KMS-11 (cell line): Measurements from ENCODE around the gene PHAX.

Source experiments
- H2AFZ ChIP-seq: fragments of 200-600 bp; sonication (generic); 2 replicates; pipeline ENCODE4 v1.6.1; 2016; ENCODE audit warnings: antibody characterized with exemption, mixed run types, low read depth
- H3K27ac ChIP-seq: fragments of 200-600 bp; sonication (generic); 2 replicates; pipeline ENCODE4 v1.6.1; 2016; ENCODE audit warnings: mild to moderate bottlenecking, mixed run types
- H3K27me3 ChIP-seq: fragments of 200-600 bp; sonication (generic); 2 replicates; pipeline ENCODE4 v1.6.1; 2017; ENCODE audit warnings: mild to moderate bottlenecking, low read depth, mixed run types, moderate library complexity; ENCODE audit not compliant: insufficient read depth
- H3K36me3 ChIP-seq: fragments of 200-600 bp; sonication (generic); 2 replicates; pipeline ENCODE4 v1.6.1; 2017; ENCODE audit warnings: mild to moderate bottlenecking, mixed run types; ENCODE audit not compliant: insufficient read depth
- H3K4me1 ChIP-seq: fragments of 200-600 bp; sonication (generic); 2 replicates; pipeline ENCODE4 v1.6.1; 2016; ENCODE audit warnings: mild to moderate bottlenecking, low read depth, mixed run types; ENCODE audit not compliant: poor library complexity, severe bottlenecking
- H3K4me2 ChIP-seq: fragments of 200-600 bp; sonication (generic); 2 replicates; pipeline ENCODE4 v1.7.0; 2016; ENCODE audit warnings: mild to moderate bottlenecking, mixed run types
- H3K4me3 ChIP-seq: fragments of 200-600 bp; sonication (generic); IDR thresholded peaks from 2 replicates; pipeline ENCODE4 v1.6.1; 2017; ENCODE audit warnings: low read depth, low read length, mixed read lengths; ENCODE audit not compliant: insufficient read depth
- H3K79me2 ChIP-seq: fragments of 200-600 bp; sonication (generic); 2 replicates; pipeline ENCODE4 v1.6.1; 2016; ENCODE audit warnings: low read depth, mixed run types; ENCODE audit not compliant: insufficient read depth
- H3K9ac ChIP-seq: fragments of 200-600 bp; sonication (generic); 2 replicates; pipeline ENCODE4 v1.6.1; 2016; ENCODE audit warnings: mild to moderate bottlenecking, mixed run types
- H4K20me1 ChIP-seq: fragments of 200-600 bp; sonication (generic); 2 replicates; pipeline ENCODE4 v1.6.1; 2016; ENCODE audit warnings: mild to moderate bottlenecking, mixed run types; ENCODE audit not compliant: insufficient read depth
- CTCF ChIP-seq: fragments of 200-600 bp; sonication (generic); conservative IDR thresholded peaks from 2 replicates; pipeline ENCODE4 v1.6.1; 2017; ENCODE audit warnings: low read depth, mild to moderate bottlenecking, antibody characterized with exemption, low read length, moderate library complexity, mixed read lengths

Gene PHAX

DNA sequence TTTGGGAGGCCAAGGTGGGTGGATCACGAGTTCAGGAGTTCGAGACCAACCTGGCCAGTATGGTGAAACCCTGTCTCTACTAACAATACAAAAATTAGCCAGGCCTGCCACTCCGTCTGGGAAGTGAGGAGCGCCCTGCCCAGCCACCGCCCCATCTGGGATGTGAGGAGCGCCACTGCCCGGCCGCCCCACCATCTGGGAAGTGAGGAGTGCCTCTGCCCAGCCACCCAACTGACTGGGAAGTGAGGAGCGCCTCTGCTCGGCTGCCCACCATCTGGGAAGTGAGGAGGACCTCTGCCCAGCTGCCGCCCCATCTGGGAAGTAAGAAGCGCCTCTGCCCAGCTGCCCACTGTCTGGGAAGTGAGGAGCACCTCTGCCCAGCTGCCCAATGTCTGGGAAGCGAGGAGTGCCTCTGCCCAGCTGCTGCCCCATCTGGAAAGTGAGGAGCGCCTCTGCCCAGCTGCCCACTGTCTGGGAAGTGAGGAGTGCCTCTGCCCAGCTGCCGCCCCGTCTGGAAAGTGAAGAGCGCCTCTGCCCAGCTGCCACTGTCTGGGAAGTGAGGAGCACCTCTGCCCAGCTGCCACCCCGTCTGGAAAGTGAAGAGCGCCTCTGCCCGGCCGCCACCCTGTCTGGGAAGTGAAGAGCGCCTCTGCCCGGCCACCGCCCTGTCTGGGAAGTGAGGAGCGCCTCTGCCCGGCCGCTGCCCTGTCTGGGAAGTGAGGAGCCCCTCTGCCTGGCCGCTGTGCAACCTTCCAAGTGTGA is 11.0 kb upstream of the PHAX start:
- no peaks in the 10 kb centered on the region for H3K27me3 ChIP-seq
- no peak overlapping the region for H3K4me2 ChIP-seq
- no peaks in the 10 kb centered on the region for H3K79me2 ChIP-seq
- H4K20me1 ChIP-seq: no peaks in the 10 kb centered on the region
- H3K9ac ChIP-seq: no peak overlapping the region
- H2AFZ ChIP-seq: no peak overlapping the region
- no peaks in the 10 kb centered on the region for H3K36me3 ChIP-seq
- H3K27ac ChIP-seq: no peak overlapping the region
- TF ChIP-seq CTCF: no peak
- no peak overlapping the region for H3K4me3 ChIP-seq
- H3K4me1 ChIP-seq: no peaks in the 10 kb centered on the region

DNA sequence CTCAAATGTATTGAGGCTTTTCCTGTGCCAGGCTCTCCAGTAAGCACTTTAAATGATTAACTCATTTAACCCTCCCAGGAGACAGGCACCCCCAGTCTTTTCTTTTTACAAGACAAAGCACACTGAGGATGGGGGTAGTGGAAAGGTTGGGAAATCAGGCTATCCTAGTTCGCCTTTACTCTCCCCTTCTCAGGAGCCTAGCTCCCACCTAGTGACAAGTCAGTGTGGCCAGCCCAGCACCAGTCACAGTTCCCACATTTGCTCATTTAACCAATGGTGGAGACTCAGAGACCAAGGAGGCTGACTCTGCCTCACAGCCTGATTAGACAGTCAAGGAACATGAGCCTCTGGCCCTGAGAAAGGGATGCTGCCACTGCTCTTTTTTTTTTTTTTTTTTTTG is 9.2 kb upstream of the PHAX start:
- Histone ChIP-seq H4K20me1 (no peaks in the 10 kb centered on the region), H3K27ac (no peak overlapping the region), H3K79me2 (no peaks in the 10 kb centered on the region), H3K4me2 (no peak overlapping the region), H3K9ac (no peak overlapping the region), H3K4me3 (no peak overlapping the region), H3K27me3 (no peaks in the 10 kb centered on the region), H3K36me3 (no peaks in the 10 kb centered on the region), H3K4me1 (no peaks in the 10 kb centered on the region), H2AFZ (no peak overlapping the region)
- no peak for TF ChIP-seq CTCF

DNA sequence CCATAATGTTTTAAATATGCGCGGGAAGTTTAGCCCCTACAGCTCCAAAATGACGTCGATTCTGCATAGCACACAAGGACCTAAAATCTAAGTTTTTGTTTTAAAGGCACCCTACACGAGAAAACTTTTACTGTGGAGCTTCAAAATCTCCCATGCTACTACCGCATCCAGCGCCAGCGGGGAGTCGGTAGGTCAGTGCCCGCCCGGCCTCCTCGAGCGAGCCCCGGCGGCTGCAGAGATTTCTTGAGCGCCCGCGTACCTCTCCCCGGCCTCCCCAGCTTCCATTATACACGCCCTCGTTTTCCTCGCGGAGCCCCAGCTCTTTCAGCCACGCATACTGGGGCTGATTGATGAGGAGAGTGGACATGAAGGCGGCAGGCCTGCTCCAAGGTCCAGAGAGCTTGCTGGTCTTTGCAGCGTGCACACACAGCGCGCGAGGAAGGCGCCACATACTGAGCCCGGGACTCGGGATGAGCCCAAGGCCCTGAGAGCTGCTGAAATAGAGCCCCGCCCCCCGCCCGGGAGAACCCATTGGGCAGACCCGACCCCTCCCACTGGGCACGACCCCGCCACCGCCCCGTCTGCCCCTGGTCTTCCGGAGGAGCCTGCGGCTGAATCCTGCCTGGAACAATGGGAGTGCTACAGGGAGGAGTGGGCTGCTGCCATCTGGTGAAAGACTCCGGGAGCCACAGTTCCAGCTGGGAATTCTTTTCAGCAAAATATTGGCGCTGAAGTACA is 5.8 kb upstream of the PHAX start, which contains the start of gene ALDH7A1:
Gene ALDH7A1 (minus strand): TSS at position 472 of the 738 bp plus-strand sequence. CDS start 21 bp downstream, at position 451.
- no peaks in the 10 kb centered on the region for H3K27me3 ChIP-seq
- H3K79me2 ChIP-seq: no peaks in the 10 kb centered on the region
- no peak within 1 kb of the TSS for H3K27ac ChIP-seq
- H2AFZ ChIP-seq: no peak within 1 kb of the TSS
- H3K4me3 ChIP-seq: no peak within 1 kb of the TSS
- no peaks in the 10 kb centered on the region for H4K20me1 ChIP-seq
- no peaks in the 10 kb centered on the region for H3K4me1 ChIP-seq
- H3K4me2 ChIP-seq: no peak within 1 kb of the TSS
- no peaks in the 10 kb centered on the region for H3K36me3 ChIP-seq
- no peak for TF ChIP-seq CTCF
- H3K9ac ChIP-seq: no peak within 1 kb of the TSS

- H4K20me1 ChIP-seq: no peaks in the 10 kb centered on the region
- peaks cover 4% of the 10 kb centered on the region for H3K4me1 ChIP-seq
- H3K79me2 ChIP-seq: no peaks in the 10 kb centered on the region
- H3K27ac ChIP-seq: no peak overlapping the region
- no peak overlapping the region for H3K9ac ChIP-seq
- no peak overlapping the region for H3K4me2 ChIP-seq
- no peaks in the 10 kb centered on the region for H3K27me3 ChIP-seq
- TF ChIP-seq CTCF: no peak
- no peak overlapping the region for H3K4me3 ChIP-seq
- no peaks in the 10 kb centered on the region for H3K36me3 ChIP-seq
- no peak overlapping the region for H2AFZ ChIP-seq
These were observed 5.2 kb upstream of the PHAX start for GRCh38 chr5:126595486-126596083.
